Subcutaneous adipose tissue (tissue), 4 donors: Measurements from ENCODE around the gene KCNA2. TPM values are rescaled to one million over a fixed set of nuclear protein-coding genes. Genes with fewer than 3 reads are reported as not detected.

Source experiments
- CTCF ChIP-seq: fragments of 450-650 bp; IDR thresholded peaks from one replicate; pipeline ENCODE4 v1.5.1; 2016; ENCODE audit warnings: low read depth, mild to moderate bottlenecking, control low read depth, antibody characterized with exemption, moderate library complexity
- total RNA-seq, 4 donors: library from RNA; depleted of rRNA; stranded (reverse); fragments of >200 nt; gene quantifications; one replicate each; pipeline ENCODE4 v1.1.0, GENCODE V29; 2016

KCNA2 gene
- total RNA-seq, 4 donors from 2014 or later = 1.7 to 6.8 (median 4.4) TPM

- TF ChIP-seq CTCF = no peak
These were observed 14.5 kb upstream of the KCNA2 start for GRCh38 chr1:110620686-110621085.

- no peak for TF ChIP-seq CTCF
These were observed 14.1 kb upstream of the KCNA2 start for GRCh38 chr1:110620250-110620615.

- no peak for TF ChIP-seq CTCF
These were observed 13.5 kb upstream of the KCNA2 start for GRCh38 chr1:110619412-110620249.

GRCh38 chr1:110618668-110619067 is 12.5 kb upstream of the KCNA2 start:
- TF ChIP-seq CTCF = no peak

DNA sequence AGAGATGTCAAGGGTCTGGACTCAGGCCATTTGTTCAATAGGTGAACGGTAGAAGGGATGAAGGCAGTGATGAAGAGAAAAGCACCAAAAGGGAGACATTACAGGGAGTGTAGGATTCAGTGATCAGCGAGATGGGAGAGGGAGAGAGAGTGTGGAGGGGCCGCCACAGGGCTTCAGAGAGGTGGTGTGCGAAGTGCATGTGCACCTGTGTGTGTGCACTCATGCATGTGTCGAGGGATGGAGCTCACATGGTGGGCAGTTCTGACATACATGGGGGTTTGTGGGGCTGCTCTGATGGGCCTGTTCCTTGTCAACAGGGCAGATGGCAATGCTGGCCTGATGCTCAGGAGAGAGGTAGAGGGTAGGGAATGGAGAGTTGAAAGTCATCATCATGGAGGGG is 11.4 kb upstream of the KCNA2 start:
- no peak for TF ChIP-seq CTCF

GRCh38 chr1:110617116-110617515 is 11.0 kb upstream of the KCNA2 start:
- TF ChIP-seq CTCF = no peak

- no peak for TF ChIP-seq CTCF
These were observed 10.4 kb upstream of the KCNA2 start for GRCh38 chr1:110616587-110616986.
